NB4 (cell line): ENCODE data around the gene CSF3R.

Source experiments
- CTCF ChIP-seq: IDR thresholded peaks from one replicate; pipeline ENCODE4 v1.5.1; 2012; ENCODE audit warnings: low read depth, low read length
- MYC ChIP-seq: IDR thresholded peaks from 2 replicates; pipeline ENCODE4 v1.6.1; 2011; ENCODE audit warnings: low read depth, low read length
- POLR2A ChIP-seq: IDR thresholded peaks from 2 replicates; pipeline ENCODE4 v1.6.1; 2011; ENCODE audit warnings: mild to moderate bottlenecking; ENCODE audit not compliant: insufficient read length; ENCODE audit errors: extremely low read depth

GRCh38 chr1:36503159-36503558 is 20.4 kb upstream of the CSF3R start:
- no peak for TF ChIP-seq CTCF
- no peak for TF ChIP-seq POLR2A
- no peak for TF ChIP-seq MYC
